HG03039 (cell line): ENCODE data around the gene MAGI1.
"Not testable (repeated sequence)": the region's sequence is repeated elsewhere in the genome, so short reads cannot be mapped to it uniquely, and the experiment has no call there.

Experiments used
- ATAC-seq: cut with Tn5 transposase; IDR thresholded peaks from one replicate; pipeline ENCODE4 v1.9.1; 2021; ENCODE audit warnings: mild to moderate bottlenecking, moderate library complexity; ENCODE audit not compliant: unreplicated experiment

MAGI1 gene

DNA sequence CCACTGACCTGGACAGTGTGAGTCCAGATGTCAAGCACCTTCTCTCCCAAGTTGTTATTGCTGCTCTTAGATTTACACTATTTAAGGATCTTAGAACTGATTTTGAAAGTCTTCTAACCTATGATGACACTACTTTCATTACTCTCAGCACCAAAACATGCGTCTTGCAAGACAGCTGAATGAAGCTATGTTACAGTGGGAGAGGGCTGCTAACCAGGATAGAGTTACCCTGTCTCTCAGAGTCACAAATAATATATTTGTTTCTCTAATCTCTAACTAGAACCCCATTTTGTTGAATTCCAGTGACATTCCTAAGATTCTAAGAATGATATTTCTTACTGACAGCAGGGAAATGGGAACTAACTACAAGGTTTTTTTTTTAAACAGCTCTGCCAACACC lies 455.5 kb downstream of the MAGI1 start:
- no peak for ATAC-seq

DNA sequence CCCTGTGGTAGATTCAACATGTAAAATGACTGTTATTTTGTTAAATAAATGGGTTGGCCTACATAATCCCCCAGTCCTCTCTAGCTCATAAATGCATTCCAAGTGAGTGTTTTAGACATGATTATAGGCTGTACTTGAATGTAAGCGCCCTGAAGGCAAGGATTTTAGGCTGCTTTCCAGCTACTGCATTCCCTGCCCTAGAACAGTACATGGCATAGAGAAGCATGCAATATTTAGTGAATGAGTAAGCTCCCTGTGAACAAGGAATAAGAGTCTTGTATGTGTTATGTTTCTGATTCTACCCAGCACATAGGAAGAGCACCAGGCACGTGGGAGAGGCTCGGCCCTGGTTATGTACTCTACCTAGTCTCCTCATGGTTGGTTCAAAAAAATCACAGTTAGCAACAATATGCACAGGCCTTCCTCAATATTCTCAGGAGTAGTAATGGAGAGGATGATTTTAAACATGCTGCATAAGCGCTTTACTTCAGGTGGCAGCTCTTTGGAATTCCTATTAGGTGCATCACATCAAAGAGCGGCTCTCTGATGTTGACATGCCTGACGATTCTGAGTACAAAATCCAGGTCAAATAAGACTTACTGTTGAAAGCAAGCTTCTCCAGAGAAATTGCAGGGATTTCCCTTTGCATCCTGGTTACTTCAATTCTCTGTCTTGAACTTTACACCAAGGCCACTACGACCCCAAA lies 456.6 kb downstream of the MAGI1 start:
- no peak for ATAC-seq

DNA sequence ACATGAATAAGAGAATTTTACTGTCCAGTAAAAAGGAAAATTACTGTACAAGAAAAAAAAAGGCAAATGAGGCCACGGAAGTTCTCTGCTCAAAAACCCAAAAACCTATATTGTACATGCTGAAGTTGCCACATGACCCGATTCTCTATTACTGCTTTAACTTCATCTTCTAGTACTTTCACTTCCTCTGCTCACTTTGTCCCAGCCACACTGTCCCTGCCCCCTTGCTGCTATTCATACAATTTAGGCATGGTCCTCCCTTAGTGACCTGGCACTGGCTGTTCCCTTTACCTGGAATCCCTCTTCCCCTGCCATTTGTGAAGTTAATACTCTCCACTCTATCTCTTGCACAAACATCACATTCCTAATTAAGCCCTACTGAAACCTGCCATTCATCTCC lies 457.4 kb downstream of the MAGI1 start:
- ATAC-seq: no peak

DNA sequence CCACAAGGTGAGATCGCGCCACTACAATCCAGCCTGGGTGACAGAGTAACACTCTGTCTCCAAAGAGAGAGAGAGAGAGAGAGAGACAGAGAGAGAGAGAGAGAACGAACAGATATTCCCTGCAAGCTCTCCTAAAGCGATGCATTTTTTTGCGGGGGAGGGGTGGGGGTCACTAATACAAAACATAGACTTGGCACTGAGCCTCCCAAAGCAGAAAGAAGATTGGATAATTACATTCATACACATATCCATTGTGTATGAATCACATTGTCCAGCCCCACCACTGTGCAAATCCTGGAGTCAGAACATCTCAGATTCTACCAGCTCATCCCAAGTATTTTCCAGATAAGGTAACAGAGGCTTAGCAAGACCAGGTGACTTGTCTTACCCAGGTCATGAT lies 459.9 kb downstream of the MAGI1 start:
- ATAC-seq: no peak

DNA sequence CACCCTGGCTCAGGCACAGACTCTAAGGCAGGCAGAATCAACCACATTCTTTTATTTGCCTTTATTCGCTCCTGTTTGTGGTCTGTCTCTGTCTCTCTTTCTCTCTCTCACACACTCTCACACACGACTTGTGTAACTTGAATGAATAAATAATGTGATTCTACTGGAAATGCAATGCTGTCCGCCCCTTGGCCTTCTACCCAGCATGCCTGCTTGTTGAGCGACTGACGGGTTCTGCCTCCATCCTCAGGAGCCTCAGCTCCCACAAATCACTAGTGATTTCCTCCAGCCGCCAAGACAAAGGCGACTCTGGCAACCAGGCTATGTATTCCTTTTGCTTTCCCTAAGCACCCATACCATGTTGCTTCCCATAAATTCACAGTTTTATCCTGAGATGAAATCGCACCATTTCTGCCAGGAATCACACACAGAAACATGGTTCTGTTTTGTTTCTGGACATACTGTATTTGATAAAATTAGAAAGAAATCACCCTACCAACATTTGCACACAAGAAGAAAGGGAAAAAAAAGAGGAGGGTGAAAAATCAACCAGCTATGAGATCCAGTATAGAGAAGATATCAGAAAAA lies 460.8 kb downstream of the MAGI1 start:
- no peak for ATAC-seq

DNA sequence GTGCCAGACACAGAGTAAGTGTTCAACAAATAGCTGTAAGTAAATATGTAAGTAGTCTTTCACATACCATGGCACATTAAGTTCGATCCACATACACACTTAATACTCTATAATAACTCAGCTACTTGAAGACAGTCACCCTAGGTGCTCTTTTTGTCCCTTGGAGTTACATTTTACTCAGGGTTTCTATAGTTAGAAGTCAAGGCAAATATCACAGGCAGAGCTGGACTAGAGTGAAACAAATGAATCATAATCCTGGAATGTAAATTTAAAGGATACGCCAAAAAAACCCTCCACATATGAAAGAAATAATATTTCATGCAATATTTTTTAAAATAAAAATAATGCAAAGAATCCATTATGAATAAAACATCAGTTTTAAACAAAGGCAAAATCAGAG lies 461.8 kb downstream of the MAGI1 start:
- no peak for ATAC-seq

DNA sequence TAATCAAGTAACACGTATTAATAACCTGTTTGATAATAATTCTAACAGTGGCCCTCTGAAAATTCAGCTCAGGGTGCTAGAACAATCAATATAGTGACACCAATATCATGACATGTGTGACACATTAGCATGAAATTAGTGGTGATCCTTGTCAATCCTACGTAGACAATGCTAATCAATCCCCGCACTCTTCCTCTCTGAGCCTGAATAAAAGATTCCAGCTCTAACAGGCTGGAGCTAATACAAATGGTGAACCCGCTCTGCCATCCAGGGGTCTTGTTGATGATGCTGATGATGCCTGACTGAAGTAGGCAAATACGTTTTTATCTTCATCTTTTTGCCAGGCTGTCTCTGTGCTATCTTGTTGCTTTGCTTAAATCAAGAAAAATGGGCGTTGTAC lies 462.5 kb downstream of the MAGI1 start:
- no peak for ATAC-seq

DNA sequence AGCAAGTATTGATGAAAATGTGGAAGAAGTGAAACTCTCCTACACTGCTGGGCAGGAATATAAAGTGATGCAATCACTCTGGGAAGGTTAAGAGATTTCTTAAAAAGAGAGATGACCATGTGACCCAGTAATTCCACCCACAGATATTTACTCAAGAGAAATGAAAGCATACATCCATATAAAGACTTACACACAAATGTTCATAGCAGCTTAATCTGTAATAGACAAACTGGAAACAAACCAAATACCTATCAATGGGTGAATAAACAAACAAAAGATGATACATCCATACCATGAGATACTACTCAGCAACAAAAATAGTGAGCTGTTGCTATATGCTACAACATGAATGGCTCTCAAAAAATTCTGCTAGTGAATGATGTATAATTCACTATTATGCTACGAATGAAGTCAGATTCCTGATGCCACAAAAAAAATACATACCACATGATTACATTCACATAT lies 463.3 kb downstream of the MAGI1 start:
- ATAC-seq: no peak

DNA sequence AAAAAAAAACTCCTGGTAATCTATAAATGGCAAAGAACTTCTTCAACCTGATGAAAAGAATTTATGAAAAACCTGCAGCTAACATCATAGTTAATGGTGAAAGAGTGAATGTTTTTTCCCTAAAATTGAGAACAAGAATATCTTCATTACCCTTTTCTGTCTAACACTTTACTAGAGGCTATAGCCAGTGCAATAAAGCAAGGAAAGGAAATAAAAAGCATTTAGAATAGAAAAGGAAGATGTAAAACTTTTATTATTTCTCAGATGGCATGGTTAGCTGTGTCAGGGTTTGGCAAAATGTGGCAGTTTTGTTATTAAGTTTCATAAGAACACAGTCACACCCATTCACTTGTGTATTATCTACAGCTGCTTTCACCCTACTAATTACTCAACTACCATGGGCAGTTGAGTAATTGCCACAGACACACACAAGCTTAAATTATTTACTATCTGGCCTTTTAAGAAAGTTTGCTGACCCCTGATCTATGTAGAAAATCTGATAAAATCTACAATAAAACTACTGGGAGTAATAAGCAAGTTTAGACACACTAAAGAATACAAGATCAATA lies 465.1 kb downstream of the MAGI1 start:
- no peak for ATAC-seq

DNA sequence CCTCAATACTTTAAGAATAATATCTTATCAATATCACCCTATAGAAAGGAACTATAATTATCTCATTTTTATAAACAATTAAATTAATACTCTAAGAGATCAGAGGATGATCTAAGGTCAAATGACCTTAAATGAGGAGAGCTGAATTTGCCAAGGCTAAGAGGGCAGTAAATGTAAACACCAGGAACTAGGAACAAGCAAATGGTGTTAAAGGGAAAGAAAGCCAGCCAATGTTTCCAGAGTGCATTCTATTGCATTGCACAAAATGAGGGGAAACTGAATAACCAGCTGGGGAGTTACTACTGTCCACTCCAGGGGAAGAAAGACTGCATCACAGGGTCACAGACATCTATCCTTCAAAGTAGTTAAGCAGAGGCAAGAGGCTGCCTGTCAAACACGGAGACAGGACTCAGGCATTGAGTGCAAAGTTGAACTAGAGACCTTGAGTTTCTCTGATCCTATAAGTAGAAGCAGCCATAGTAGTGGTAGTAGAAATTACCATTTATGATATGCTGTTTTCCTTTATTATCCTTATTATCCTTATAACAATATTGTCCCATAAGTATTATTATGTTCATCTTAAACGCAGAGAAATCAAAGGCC lies 466.4 kb downstream of the MAGI1 start:
- no peak for ATAC-seq

DNA sequence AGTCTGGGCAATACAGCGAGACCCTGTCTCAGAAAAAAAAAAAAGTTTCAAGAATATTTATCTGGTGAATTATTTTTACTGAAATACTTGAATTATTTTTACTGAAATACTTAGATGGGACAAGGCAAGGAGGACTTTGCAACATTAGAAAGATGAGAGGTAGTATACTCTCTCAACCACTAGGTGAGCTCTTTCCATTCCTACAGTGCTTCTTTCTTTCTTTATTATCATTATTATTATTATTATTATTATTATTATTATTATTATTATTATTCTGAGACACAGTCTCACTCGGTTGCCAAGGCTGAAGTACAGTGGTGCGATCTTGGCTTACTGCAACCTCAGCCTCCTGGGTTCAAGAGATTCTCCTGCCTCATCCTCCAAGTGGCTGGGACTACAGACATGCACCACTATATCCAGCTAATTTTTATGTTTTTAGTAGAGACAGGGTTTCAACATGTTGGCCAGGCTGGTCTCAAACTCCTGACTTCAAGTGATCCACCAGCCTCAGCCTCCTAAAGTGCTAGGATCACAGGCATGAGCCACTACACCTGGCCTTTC lies 468.8 kb downstream of the MAGI1 start:
- ATAC-seq: no peak

DNA sequence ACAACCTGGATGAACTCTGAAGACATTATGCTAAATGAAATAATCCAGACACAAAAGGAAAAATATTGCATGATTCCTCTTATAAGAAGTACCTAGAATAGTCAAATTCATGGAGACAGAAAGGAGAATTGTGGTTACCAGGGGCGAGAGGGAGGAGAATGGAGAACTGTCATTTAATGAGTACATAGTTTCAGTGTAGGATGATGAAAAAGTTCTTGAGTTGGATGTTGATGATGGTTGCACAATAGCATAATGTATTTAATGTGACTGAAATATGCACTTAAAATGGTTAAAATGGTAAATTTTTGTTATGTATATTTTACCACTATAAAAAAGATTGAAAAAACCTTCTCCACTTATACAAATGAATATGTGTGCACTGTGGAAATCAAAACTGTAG lies 469.6 kb downstream of the MAGI1 start:
- no peak for ATAC-seq

DNA sequence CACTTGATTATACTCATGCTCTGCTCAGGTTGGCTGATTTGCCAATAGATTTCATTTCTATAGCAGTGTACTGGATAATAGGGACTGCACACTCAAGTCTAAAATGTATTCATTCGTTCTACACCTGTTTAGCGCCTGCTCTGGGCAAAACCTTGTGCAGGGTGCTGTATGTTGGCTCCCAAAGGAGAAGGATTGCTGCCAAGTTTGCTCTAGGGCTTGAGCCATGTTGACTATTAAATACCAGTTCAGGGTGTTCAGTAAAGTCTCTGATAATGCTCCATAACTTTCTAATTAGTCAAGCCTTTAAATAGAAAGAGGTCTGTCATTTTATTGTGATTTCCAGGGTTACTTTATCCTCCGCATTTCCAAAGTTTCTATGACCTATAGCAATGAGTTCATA lies 470.2 kb downstream of the MAGI1 start:
- no peak for ATAC-seq

DNA sequence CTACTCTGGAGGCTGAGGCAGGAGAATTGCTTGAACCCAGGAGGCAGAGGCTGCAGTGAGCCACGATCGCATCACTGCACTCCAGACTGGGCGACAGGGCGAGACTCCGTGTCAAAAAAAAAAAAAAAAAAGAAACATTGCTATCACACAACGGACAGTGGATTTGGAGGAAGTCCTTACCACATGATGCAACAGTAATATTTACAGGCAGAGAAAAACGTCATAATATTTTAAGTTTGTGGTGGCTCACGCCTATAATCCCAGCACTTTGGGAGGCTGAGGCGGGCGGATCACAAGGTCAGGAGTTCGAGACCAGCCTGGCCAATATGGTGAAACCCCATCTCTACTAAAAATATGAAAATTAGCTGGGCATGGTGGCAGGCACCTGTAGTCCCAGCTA lies 473.0 kb downstream of the MAGI1 start:
- not testable (repeated sequence) for ATAC-seq

DNA sequence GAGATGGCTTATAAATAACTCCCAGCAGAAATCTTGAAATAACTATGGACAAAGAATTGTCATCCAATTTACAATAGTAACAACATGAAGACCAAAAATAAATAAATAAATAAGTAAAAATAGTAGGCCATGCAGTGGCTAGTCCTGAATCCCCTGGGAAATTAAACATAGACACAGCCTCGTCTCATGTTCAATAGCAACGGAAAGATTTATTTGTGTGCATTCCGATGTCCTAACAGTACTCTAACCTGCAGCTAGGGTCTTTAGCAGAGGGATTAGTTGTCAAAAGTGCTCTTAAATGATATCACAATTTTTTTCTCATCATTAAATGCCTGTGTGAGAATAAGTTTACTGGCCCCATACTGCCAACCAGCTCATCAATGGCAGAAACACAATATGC lies 474.2 kb downstream of the MAGI1 start:
- ATAC-seq: no peak

DNA sequence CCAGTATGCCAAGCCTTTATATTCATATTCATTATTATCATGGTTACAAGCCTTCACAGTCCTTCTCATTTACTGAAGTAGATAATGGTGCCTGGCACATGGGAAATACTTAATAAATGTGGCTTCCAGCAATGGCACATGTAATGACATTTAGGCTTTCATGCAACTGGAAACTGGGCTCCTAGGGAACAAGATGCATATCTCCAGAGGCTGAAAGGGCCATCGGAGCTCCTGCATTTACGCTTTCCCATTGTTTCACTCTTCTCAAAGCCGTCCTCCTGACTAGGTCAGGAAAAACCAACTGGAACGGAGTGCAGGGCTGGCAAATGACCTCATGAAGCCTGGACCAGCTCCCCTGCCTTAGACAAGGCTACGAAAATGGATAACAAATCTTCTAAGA lies 474.9 kb downstream of the MAGI1 start:
- ATAC-seq: no peak

DNA sequence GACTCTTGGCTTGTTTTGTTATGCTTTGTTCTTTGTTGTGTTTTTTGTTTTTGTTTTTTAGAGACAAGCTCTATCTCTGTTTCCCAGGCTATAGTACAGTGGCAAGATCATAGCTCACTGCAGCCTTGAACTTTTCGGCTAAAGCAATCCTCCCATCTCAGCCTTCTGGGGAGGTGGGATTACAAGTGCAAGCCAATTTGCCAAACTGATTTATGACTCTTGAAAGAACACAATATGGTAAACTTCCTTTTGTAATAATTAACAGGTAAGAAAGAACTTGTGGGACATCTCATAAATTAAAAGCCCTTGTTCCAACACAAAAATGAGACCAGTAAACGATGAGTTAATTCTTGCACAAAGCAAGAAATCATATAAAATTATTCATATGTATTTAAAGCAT lies 476.3 kb downstream of the MAGI1 start:
- no peak for ATAC-seq

DNA sequence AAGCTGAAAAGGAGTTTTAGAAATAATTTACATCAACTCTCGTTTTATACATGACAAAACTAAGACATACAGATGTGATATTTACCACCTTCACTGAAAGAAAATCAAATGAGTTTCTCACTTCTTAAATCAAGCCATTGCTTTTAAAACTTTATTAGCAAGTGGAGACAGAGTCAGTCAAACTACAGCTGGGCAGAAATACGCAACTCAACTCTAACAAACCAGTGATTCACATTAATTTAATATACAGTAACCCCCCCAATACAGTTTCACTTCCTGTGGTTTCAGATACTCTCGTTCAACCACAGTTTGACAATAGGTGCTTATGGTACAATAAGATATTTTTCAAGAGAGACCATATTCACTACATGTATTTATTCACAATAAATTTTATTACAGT lies 477.1 kb downstream of the MAGI1 start:
- no peak for ATAC-seq

DNA sequence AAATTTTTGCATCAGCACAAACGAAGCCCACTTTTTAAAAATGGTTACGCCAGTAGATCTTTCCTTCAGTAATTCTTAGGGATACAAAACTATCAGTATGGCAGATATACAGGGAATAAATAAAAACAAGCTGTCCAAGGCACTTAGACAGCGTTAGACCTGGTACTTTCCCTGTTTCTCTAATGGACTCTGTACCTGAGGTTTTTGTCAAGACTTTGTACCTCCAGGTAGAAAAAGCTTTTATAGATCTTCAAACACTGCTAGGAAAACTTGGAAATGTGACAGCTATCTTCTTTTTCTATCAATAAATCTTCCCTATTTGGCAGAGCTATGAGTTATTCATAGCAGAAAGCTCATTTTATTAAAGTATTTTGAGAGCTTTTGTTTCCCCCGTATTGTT lies 477.8 kb downstream of the MAGI1 start:
- no peak for ATAC-seq

DNA sequence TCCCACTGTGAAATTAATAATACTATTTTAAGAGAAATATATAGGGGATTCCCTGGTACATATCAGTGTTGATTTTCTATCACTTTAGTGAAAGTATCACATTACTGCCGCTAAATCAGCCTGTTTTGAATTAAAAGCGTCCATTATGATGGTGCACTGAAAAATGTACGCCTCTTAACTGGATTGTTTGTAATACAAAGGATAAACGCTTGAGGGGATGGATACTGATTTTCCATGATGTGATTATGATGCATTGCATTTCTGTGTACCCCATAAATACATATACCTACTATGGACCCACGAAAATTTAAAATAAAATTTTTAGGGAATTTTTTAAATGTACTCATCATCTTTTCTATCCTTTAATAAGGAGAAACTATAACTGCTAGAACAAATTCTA lies 478.6 kb downstream of the MAGI1 start:
- no peak for ATAC-seq

DNA sequence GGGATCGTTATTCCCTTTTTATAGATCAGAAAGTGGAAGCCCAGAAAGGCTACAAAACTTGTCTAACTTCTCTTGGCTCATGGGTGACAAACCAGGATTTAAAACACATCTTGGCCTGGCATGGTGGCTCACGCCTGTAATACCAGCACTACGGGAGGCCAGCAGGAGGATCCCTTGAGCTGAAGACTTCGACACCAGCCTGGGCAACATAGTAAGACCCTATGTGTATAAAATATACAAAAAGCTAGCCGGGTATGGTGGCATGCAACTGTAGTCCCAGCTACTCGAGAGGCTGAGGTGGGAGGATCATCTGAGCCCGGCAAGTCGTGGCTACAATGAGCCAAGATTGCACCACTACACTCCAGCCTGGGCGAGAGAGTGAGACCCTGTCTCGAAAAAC lies 479.1 kb downstream of the MAGI1 start:
- ATAC-seq: no peak

DNA sequence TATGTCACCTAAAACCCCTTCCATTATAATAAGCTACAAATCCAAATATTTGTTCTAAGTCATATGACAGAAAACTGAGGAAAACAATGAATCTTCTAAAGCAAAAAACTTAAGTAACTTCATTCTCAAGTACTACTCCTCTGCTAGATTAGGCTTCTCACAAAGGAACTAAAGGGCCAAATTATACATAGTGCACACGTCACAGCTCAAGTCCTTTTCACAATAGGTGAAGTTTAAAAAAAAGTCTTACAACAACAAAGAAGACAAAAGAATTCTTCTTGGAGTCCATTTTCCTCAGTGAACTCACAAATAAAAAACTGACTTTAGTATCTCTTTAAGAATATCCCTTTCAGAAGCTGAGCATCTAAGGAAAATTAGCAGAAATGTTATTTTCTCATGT lies 479.9 kb downstream of the MAGI1 start:
- no peak for ATAC-seq
